HL-60 (cell line): ENCODE measurements around the gene NLRP10.

ENCODE experiments used
- POLR2AphosphoS5 ChIP-seq: IDR thresholded peaks from 2 replicates; pipeline ENCODE4 v1.6.1; 2012; ENCODE audit warnings: low read depth
- SPI1 ChIP-seq: IDR thresholded peaks from 2 replicates; pipeline ENCODE4 v1.6.1; 2012; ENCODE audit warnings: low read depth, mild to moderate bottlenecking, borderline replicate concordance
- TF ChIP-seq, protein P1 (sequence below): IDR thresholded peaks from one replicate; pipeline ENCODE4 v1.5.1; 2011; ENCODE audit warnings: low read length, control low read depth, inconsistent platforms; ENCODE audit not compliant: insufficient read depth

DNA sequence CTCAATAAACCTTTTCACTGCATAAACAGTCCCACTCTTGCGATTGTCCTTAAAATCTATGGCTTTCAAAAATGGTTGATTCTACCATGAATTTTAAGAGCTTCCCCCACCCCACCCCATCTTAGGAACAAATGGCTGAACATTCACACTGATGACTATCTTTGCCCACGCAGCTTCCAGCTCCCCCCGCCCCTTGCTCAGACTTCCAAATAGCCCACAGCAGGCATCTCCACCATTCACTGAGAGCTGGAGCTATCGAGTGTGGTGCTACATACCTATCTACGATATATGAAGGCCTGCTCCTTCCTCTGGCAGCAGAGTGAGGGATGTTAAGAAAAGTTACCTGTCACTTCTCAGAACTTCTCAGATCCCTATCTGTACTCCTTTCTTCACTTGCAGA, 48.6 kb upstream of the NLRP10 start:
- TF ChIP-seq, protein P1, sequence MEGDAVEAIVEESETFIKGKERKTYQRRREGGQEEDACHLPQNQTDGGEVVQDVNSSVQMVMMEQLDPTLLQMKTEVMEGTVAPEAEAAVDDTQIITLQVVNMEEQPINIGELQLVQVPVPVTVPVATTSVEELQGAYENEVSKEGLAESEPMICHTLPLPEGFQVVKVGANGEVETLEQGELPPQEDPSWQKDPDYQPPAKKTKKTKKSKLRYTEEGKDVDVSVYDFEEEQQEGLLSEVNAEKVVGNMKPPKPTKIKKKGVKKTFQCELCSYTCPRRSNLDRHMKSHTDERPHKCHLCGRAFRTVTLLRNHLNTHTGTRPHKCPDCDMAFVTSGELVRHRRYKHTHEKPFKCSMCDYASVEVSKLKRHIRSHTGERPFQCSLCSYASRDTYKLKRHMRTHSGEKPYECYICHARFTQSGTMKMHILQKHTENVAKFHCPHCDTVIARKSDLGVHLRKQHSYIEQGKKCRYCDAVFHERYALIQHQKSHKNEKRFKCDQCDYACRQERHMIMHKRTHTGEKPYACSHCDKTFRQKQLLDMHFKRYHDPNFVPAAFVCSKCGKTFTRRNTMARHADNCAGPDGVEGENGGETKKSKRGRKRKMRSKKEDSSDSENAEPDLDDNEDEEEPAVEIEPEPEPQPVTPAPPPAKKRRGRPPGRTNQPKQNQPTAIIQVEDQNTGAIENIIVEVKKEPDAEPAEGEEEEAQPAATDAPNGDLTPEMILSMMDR, result no peak
- TF ChIP-seq POLR2AphosphoS5, result no peak
- no peak for TF ChIP-seq SPI1
